Dermis microvascular lymphatic vessel endothelial cell (primary cell): ENCODE measurements around the gene PCDHAC2. TPM values are rescaled to one million over a fixed set of nuclear protein-coding genes. Genes with fewer than 3 reads are reported as not detected.

ENCODE experiments used
- DNase-seq, 2 donors: peaks; one replicate each; pipeline versions ENCODE4 v3.0.0 to v3.0.0-alpha.2; 2010; ENCODE audit warnings: low read depth in 2 of 2
- total RNA-seq: library from RNA; depleted of rRNA; stranded (reverse); fragments of >200 nt; gene quantifications from 2 replicates; pipeline ENCODE4 v1.2.1, GENCODE V29; 2014

Gene PCDHAC2
- 0.13 TPM in 2 replicates for total RNA-seq

GRCh38 chr5:140966293-140967225 is at the start of gene PCDHAC2:
Gene PCDHAC2, plus strand, starts transcription at chr5:140966476. Its CDS starts 291 bp downstream, at chr5:140966767.
- peak in 1 of 2 donors; percentile 20 for DNase-seq

DNA sequence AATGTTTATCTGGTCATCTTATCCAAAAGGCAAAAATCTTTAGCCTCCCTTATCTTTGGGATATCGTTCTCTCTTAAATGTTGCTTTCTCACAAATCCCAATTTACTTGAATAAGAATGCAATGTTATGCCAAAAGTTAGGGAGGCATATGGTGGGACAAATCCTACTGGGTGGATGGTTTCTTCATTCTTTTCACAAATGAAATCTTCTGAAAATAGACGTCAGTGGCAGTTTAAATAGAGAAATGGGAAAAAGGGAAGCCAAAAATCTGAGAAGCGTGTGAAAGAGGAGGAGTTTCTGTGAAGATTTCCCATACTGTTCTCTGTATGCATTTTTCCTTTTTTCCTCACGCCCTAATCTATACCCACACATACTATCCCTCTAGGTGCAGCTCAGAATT is 42.7 kb upstream of the PCDHAC2 start:
- DNase-seq: no peak

GRCh38 chr5:140925806-140926442 is 40.4 kb upstream of the PCDHAC2 start, which contains the start of gene PCDHAC1:
Gene PCDHAC1, plus strand, starts transcription at chr5:140926299. Its CDS starts 594 bp downstream, at chr5:140926893.
- no peak for DNase-seq

GRCh38 chr5:140926443-140927227 is 39.6 kb upstream of the PCDHAC2 start:
- DNase-seq: peak; percentile 21 to 62

DNA sequence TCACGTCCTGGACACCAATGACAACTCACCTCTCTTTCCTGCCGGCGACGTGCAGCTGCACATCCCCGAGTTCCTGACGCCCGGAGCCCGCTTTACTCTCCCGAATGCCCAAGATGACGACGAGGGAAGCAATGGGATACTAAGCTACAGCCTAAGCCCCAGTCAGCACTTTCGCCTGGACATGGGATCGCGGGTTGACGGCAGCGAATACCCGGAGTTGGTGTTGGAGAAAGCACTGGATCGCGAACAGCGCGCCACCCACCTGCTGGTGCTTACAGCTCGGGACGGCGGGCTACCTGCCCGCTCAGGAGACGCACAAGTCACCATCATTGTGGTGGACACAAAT is 39.1 kb upstream of the PCDHAC2 start:
- no peak for DNase-seq

DNA sequence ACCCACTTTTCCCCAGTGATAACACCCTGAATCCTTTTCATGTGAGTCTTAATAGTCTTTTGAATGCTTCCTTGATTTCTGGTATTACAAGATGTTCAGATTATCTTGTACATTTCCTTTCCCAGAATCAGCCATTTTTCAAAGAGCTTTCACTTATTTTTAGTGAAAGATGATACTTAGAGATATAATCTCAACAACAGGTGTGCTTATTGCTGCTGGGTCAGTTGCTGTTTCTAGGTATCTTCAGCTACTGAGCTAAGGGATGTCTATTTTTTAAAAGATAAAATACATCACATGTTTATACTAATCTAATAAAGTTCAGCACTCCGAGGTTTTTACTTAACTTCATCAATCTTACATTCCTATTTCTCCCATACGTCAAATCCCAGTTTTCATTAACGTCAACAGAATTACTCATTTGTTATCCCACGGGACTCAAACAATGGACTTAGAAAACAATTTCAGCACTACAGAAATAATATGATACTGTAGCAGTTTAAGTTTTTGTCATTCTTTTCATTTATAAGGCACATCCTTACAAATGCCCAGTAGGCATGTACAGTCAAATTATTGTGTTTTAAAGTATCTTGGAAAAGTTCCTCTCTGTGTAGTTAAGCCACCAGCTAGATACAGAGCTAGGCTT is 31.2 kb upstream of the PCDHAC2 start:
- DNase-seq: no peak

DNA sequence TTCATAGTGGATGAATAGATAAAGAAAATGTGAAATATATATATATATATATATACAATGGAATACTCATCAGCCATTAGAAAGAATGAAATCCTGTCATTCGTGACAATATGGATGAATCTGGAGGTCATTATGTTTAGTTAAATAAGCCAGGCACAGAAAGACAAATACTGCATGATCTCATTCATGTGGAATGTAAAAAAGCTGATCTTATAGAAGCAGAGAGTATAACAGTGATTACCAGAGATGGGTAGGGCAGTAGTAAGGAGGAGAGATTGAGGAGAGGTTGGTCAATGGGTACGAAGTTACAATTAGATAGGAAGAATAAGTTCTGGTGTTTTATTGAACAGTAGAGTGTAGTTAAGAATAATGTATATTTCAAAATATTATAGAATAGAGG is 19.7 kb upstream of the PCDHAC2 start:
- DNase-seq: no peak

DNA sequence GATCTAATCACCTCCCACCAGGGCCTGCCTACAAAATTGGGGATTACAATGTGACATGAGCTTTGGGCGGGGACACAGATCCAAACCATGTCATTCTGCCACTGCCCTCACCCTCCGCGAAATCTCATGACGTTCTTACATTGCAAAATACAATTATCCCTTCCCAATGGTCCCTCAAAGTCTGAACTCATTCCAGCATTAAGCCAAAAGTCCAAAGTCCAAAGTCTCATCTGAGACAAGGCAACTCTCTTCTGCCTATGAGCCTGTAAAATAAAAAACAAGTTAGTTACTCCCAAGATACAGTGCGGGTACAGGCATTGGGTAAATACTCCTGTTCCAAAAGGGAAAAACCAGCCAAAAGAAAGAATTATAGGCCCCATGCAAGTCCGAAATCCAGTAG is 14.6 kb upstream of the PCDHAC2 start:
- DNase-seq: no peak

DNA sequence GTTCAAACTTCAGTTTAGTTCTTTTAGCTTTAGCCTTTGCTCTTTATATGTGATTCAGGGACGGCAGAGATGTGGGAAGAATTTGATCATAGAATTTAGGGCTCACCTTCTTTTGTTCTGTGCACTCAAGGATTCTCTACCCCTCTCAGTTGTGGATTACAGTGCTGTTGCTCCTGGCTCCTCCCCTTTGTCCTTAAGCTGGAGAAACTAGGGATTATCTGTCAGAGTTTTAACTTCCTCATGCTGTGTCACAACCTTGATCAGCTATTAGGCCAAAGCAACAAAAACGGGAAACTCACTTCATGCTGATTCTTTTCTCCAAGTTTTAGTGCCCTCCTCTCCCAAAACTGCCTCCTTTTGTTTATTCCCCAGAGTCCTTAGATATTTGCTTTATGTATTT is 13.0 kb upstream of the PCDHAC2 start:
- no peak for DNase-seq

DNA sequence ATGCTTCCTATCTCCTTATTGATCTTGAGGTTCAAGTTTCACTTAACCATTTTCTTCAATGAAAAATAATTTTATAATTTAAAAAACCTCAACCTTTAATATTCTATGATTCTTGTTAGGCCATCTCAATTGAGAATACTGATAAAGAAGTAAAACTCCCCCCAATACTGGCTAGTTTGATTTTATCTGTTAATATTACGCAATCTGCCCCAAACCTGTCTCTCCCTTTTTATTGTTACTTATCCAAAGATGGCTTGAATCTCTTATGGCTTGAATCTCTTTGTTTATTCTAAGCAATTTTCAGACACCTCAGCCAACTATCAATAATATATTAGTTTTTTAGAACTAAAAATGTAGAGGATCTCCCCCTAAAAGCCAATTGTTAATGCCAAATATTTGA is 4.1 kb upstream of the PCDHAC2 start:
- DNase-seq: no peak

- no peak for DNase-seq
These were observed 1.9 kb upstream of the PCDHAC2 start for GRCh38 chr5:140964356-140964755.

GRCh38 chr5:140965905-140966292 is 377 bp upstream of the PCDHAC2 start:
- no peak for DNase-seq

DNA sequence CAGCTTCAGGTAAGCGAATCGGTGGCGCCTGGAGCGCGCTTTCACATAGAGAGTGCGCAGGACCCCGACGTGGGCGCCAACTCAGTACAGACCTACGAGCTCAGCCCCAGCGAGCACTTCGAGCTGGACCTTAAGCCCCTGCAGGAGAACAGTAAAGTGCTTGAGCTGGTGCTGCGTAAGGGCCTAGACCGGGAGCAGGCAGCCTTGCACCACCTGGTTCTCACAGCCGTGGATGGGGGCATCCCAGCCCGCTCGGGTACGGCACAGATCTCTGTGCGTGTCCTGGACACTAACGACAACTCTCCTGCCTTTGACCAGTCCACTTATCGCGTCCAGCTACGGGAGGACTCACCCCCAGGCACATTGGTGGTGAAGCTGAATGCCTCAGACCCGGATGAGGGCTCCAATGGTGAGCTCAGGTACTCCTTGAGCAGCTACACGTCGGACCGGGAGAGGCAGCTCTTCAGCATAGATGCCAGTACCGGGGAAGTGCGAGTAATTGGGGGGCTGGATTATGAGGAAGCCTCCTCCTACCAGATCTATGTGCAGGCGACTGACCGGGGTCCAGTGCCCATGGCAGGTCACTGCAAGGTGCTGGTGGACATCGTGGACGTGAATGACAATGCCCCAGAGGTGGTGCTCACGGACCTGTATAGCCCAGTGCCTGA is 1.1 kb downstream of the PCDHAC2 start:
- DNase-seq: no peak

DNA sequence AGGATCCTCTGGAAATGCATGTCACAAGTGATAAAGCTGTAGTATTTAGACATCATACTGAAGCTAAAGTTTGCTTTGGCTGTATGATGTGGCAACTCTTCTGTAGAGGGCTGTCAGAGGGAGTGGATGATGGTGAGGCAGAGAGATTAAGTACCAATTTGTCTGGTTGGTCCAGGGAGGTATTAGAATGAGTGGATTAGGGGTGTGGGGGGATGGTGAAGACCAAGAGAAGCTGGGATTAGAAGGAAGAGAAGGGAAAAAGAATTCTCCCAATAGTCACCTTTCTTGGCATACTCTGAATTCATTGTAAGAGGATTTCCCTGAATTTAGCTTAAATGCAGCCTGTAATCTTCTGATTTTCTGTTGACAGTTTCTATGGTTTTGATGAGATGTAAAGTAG is 3.6 kb downstream of the PCDHAC2 start:
- DNase-seq: no peak

GRCh38 chr5:140973550-140973949 is 7.3 kb downstream of the PCDHAC2 start:
- DNase-seq: no peak

DNA sequence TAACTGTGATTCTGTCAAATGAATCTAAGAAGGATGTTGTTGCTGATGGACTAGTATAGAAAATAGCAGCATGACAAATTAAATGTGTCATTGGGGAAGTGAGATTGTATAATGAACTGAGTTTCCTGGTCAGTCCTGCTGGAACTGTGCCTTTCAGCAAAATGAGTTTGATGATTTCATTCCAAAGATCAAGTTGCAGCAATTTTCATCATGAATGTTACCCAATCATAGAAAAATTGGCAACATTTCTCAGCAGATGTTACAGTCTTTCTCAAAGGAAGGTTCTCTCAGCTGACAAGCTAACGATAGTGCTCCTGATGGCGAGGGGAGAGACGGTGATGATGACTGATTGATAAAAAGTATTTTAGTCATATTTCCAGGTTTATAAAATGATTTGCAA is 10.7 kb downstream of the PCDHAC2 start:
- DNase-seq: no peak

DNA sequence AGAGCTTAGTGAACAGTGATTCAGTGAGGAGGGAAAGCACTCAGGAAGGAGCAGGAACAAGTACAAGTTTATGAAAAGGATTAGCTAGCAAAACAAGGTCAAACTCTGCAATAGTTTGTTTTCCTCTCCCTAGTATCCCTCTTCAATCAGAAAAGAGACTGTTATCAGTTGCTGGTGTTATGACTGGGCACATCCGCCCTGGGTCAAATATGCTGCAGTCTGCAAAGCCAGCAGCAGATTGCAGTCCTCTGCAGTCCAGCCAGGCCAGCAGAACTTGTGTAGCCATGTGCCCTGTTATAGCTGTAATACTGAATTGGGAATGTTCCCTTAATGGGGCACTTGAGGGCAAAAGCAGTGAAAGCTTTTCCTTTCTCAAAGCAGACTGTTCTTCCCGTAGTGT is 12.0 kb downstream of the PCDHAC2 start:
- no peak for DNase-seq

DNA sequence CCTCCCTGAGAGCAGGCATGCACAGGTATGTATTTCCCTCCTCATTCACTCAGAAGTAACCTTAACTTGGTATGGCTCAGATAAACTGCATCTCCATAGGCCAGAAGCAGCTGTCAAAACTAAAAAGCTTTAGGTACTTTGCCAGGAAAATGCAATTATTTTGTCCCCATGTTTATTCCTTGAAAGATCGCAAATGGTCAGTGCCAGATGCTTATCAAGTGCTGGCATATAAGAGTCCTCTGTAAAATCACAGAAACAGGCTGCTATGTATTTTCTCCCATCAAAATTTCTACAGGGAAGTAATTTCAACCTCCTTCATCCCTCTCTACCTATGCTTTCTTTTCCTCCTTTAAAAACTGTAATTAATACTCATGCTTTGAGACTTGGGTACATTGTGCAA is 12.7 kb downstream of the PCDHAC2 start:
- no peak for DNase-seq

DNA sequence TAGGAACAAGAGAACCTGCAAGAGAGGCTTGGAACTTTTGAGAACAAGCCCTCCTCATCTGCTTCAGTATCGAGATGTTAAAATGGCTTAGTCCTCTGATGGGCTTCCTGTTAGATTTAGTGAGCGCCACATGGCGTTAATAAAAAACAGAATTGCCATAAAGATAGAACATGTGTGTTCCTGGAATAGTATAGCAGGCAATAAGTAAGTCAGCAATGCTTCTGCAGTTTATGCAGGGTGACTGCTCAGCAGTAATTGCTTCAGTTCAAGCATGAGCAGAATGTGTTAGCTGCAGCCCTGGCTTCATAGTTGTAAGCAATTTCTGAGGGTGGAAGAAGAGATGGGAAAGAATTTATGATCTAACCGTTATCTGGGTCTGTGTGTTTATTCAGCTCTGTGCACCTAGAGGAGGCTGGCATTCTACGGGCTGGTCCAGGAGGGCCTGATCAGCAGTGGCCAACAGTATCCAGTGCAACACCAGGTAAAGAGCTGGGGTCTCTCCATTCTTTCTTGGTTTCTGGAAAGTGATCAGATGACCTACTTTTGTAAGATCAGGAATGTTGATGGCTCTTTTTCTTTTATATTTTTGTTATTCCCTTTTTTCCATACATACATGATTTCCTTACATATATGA is 15.9 kb downstream of the PCDHAC2 start:
- no peak for DNase-seq

DNA sequence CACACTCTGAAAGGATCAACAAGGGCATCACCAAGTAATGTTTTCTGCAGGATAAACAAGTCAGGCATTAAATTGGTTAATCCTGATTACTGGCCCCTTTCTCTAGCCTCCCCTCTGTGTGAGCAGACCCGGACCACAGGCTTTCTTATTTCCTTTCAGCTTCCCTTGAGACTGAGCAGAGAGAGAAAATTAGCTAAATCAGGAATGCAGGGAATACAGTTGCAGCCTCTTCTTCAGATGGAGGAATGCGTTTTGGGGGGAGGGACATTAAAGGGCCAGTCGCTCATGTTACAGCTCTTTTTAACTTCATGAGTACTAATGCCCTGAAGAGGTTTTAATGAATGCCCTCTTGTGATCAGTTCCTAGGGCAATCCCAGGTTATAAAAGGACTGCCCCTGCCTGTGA is 19.8 kb downstream of the PCDHAC2 start:
- no peak for DNase-seq

- no peak for DNase-seq
These were observed 21.8 kb downstream of the PCDHAC2 start for GRCh38 chr5:140988100-140988499.
